GM10266 (cell line): ENCODE measurements around the gene JSRP1.

Source experiments
- DNase-seq: peaks from one replicate; pipeline ENCODE4 v3.0.0; 2012; ENCODE audit errors: extremely low spot score
- TF ChIP-seq, protein P1 (sequence below): IDR thresholded peaks from 2 replicates; pipeline ENCODE4 v1.5.1; 2012; ENCODE audit warnings: mild to moderate bottlenecking, low read depth; ENCODE audit not compliant: control insufficient read depth, insufficient read depth; ENCODE audit errors: missing control alignments

JSRP1 gene

DNA sequence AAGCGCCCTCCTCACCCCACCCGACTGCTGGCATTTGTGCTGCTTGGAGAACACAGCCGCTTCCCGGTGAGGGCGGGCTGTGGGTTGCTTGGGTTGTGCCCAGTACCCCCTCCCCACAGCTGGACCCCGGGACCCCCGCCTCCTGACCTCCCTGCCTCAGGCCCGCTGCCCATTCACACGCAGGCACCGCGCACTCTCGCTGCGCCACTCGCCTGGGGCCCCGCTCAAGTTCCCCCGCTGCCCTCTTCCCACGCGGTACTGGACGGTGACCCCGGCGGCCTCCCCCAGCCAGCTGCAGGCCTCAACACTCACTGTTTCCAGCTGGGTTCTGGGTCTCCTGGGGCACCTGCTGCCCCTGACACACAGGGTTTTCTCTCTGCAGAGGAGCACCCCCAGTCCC, 36.5 kb downstream of the JSRP1 start:
- no peak for DNase-seq
- TF ChIP-seq, protein P1, sequence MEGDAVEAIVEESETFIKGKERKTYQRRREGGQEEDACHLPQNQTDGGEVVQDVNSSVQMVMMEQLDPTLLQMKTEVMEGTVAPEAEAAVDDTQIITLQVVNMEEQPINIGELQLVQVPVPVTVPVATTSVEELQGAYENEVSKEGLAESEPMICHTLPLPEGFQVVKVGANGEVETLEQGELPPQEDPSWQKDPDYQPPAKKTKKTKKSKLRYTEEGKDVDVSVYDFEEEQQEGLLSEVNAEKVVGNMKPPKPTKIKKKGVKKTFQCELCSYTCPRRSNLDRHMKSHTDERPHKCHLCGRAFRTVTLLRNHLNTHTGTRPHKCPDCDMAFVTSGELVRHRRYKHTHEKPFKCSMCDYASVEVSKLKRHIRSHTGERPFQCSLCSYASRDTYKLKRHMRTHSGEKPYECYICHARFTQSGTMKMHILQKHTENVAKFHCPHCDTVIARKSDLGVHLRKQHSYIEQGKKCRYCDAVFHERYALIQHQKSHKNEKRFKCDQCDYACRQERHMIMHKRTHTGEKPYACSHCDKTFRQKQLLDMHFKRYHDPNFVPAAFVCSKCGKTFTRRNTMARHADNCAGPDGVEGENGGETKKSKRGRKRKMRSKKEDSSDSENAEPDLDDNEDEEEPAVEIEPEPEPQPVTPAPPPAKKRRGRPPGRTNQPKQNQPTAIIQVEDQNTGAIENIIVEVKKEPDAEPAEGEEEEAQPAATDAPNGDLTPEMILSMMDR: no peak

DNA sequence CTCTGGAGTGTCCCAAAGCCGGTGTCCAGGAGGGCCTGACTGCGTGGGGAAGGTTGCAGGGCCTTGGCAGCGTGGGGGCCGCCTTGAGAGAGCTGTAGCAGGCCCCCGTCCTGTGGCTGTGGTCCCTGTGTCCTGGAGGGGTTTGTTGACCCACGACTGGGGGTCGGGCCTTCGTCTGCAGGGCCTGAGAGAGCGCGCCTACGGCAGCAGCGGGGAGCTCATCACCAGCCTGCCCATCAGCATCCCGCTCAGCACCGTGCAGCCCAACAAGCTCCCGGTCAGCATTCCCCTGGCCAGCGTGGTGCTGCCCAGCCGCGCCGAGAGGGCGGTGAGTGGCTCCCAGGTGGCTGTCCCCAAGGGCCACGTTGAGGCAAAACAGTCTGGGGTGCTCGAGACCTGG, 38.6 kb downstream of the JSRP1 start:
- TF ChIP-seq, protein P1: no peak
- DNase-seq: no peak

DNA sequence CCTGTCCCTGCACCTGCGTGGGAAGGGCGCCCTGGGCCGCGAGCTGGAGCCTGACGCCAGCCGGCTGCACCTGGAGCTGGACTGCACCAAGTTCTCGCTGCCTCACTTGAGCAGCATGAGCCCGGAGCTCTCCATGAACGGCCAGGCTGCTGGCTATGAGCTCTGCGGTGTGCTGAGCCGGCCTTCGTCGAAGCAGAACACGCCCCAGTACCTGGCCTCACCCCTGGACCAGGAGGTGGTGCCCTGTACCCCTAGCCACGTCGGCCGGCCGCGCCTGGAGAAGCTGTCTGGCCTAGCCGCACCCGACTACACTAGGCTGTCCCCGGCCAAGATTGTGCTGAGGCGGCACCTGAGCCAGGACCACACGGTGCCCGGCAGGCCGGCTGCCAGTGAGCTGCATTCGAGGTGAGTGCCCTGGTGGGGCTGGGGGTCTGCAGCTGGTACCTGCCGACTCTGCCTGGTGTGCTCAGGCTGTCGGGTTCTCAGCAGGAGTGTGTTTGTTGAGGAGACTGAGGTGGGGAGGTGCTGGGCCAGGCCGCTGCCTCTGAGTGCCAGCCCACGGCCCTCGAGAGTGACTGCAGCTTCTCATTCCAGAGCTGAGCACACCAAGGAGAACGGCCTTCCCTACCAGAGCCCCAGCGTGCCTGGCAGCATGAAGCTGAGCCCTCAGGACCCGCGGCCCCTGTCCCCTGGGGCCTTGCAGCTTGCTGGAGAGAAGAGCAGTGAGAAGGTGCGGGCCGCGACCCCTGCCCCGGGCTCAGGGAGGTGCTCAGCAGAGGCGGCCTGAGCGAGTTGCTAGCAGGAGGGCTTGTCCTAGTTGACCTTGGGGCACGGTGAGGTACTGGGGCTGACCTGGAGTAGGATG, 39.6 kb downstream of the JSRP1 start:
- TF ChIP-seq, protein P1: no peak
- no peak for DNase-seq

DNA sequence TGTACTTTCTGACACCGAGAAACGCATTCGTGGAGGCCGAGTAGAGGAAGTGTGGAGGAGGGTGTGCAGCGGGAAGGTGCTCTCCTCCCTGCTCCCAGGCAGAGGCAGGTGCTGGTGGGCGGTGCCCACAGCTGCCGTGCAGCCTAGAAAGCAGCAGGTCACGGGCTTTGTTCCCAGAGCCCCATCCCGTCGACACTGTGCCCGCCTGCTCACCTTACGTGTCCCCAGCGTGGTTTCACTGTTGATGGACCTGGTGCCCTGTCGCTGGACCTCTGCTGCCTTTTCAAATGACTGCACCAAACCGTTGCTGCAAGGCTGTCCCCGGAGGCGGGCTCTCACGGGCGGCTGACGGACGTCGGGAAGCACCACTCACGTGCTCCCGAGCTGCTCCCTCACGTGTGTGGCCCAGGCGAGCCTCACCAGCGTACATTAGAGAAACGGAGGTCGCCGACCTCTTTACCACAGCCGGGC, 40.9 kb downstream of the JSRP1 start:
- no peak for DNase-seq
- TF ChIP-seq, protein P1: no peak

DNA sequence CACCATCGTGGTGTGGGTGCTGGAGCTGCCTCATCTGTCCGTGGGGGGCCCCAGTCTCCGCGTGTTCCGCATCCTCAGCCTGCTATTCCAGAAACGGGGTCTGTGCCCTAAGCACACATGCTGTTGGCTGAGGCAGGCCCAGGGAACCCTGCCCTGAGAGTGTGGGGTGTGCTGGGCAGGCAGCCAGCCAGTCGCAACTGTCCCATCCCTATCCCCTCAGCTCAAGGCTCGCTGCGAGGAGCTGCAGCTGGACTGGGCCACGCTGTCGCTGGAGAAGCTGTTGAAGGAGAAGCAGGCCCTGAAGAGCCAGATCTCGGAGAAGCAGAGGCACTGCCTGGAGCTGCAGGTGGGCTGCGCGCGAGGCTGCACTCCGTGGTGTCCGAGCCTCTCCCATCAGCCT, 42.0 kb downstream of the JSRP1 start:
- TF ChIP-seq, protein P1: no peak

DNA sequence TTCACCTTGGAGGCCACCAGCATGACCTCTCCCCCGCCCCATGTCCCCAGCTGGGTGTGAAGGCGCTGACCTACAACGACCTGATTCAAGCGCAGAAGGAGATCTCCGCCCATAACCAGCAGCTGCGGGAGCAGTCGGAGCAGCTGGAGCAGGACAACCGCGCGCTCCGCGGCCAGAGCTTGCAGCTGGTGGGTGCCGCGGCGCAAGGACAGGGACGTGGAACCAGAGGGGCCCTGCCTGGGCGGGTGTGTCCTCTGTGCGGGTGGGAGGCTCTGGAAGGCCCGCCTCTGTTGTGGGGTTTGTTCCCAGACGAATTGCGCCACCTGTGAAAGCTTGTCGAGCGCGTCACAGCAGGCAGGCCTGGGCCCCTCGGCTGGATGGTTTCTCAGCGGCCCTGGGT, 42.4 kb downstream of the JSRP1 start:
- no peak for DNase-seq
- TF ChIP-seq, protein P1: no peak

More for the DNA sequence above, 42.0 kb downstream of the JSRP1 start:
- no peak for DNase-seq
